Measurements from ENCODE around the gene GBA3. TPM values are rescaled to one million over a fixed set of nuclear protein-coding genes. Genes with fewer than 3 reads are reported as not detected.

GBA3 gene
- not detected in 2 replicates for total RNA-seq

- no peak for DNase-seq (ENCODE audit: low read depth in 2 of 2)
These were observed at the start of gene GBA3 for GRCh38 chr4:22692736-22693135. Gene GBA3, plus strand, starts transcription at chr4:22692937.

- no peak for DNase-seq (ENCODE audit: low read depth in 2 of 2)
These were observed 48.8 kb upstream of the GBA3 start for GRCh38 chr4:22643952-22644351.

GRCh38 chr4:22645481-22646182 lies 47.1 kb upstream of the GBA3 start:
- DNase-seq (ENCODE audit: low read depth in 2 of 2) = no peak

- DNase-seq (ENCODE audit: low read depth in 2 of 2) = no peak
These were observed 43.7 kb upstream of the GBA3 start for GRCh38 chr4:22648996-22649395.

GRCh38 chr4:22650771-22651170 lies 42.0 kb upstream of the GBA3 start:
- DNase-seq (ENCODE audit: low read depth in 2 of 2) = no peak

GRCh38 chr4:22653752-22654151 lies 39.0 kb upstream of the GBA3 start:
- DNase-seq (ENCODE audit: low read depth in 2 of 2) = no peak

GRCh38 chr4:22661443-22661842 lies 31.3 kb upstream of the GBA3 start:
- DNase-seq (ENCODE audit: low read depth in 2 of 2) = no peak

GRCh38 chr4:22667332-22667940 lies 25.3 kb upstream of the GBA3 start:
- DNase-seq (ENCODE audit: low read depth in 2 of 2) = no peak

- no peak for DNase-seq (ENCODE audit: low read depth in 2 of 2)
These were observed 24.4 kb upstream of the GBA3 start for GRCh38 chr4:22668301-22668700.

- DNase-seq (ENCODE audit: low read depth in 2 of 2) = no peak
These were observed 24.0 kb upstream of the GBA3 start for GRCh38 chr4:22668702-22669101.

GRCh38 chr4:22670956-22671355 lies 21.8 kb upstream of the GBA3 start:
- no peak for DNase-seq (ENCODE audit: low read depth in 2 of 2)

GRCh38 chr4:22672519-22672918 lies 20.2 kb upstream of the GBA3 start:
- no peak for DNase-seq (ENCODE audit: low read depth in 2 of 2)

GRCh38 chr4:22672944-22673343 lies 19.8 kb upstream of the GBA3 start:
- DNase-seq (ENCODE audit: low read depth in 2 of 2) = no peak

GRCh38 chr4:22674700-22675099 lies 18.0 kb upstream of the GBA3 start:
- DNase-seq (ENCODE audit: low read depth in 2 of 2) = no peak

GRCh38 chr4:22676063-22676462 lies 16.7 kb upstream of the GBA3 start:
- no peak for DNase-seq (ENCODE audit: low read depth in 2 of 2)

- DNase-seq (ENCODE audit: low read depth in 2 of 2) = no peak
These were observed 15.0 kb upstream of the GBA3 start for GRCh38 chr4:22677780-22678179.

- no peak for DNase-seq (ENCODE audit: low read depth in 2 of 2)
These were observed 13.5 kb upstream of the GBA3 start for GRCh38 chr4:22678940-22679854.

- DNase-seq (ENCODE audit: low read depth in 2 of 2) = no peak
These were observed 12.6 kb upstream of the GBA3 start for GRCh38 chr4:22680065-22680642.

GRCh38 chr4:22683726-22684125 lies 9.0 kb upstream of the GBA3 start:
- DNase-seq (ENCODE audit: low read depth in 2 of 2) = no peak

GRCh38 chr4:22686141-22686540 lies 6.6 kb upstream of the GBA3 start:
- no peak for DNase-seq (ENCODE audit: low read depth in 2 of 2)

GRCh38 chr4:22688236-22688635 lies 4.5 kb upstream of the GBA3 start:
- no peak for DNase-seq (ENCODE audit: low read depth in 2 of 2)

- DNase-seq (ENCODE audit: low read depth in 2 of 2) = no peak
These were observed 3.3 kb upstream of the GBA3 start for GRCh38 chr4:22689428-22689827.
